ENCODE data around the gene BDH2. TPM values are rescaled to one million over a fixed set of nuclear protein-coding genes. Genes with fewer than 3 reads are reported as not detected.

The BDH2 gene
- total RNA-seq, 6 donors from 2014 or later, result 34.6 to 80.1 (median 56.8) TPM

GRCh38 chr4:103098341-103098740 lies 1.3 kb downstream of the BDH2 start:
- no peaks in the 10 kb centered on the region for H3K9me3 ChIP-seq
- H3K36me3 ChIP-seq, result no peaks in the 10 kb centered on the region
- no peak for TF ChIP-seq POLR2A (IDR thresholded peaks at IDR 0.05)
- no peak for TF ChIP-seq CTCF (IDR thresholded peaks at IDR 0.05)
- TF ChIP-seq EP300 (IDR thresholded peaks at IDR 0.05), result no peak
- no peak for TF ChIP-seq POLR2AphosphoS5 (IDR thresholded peaks at IDR 0.05)
- no peaks in the 10 kb centered on the region for H3K27me3 ChIP-seq
- peak overlapping the region in 2 of 4 donors; percentile 50 to 55 for H3K4me3 ChIP-seq
- ATAC-seq (ENCODE audit: low FRiP score in 2 of 2), result no peak
- peak overlapping the region in 1 of 4 donors; percentile 83 for H3K27ac ChIP-seq
- no peak for DNase-seq
- WGBS, 2 donors, result 69 to 76% methylated on average over 10 of the region's 10 CpGs
- peaks cover 7 to 19% (median 16%) of the 10 kb centered on the region in 4 donors for H3K4me1 ChIP-seq

DNA sequence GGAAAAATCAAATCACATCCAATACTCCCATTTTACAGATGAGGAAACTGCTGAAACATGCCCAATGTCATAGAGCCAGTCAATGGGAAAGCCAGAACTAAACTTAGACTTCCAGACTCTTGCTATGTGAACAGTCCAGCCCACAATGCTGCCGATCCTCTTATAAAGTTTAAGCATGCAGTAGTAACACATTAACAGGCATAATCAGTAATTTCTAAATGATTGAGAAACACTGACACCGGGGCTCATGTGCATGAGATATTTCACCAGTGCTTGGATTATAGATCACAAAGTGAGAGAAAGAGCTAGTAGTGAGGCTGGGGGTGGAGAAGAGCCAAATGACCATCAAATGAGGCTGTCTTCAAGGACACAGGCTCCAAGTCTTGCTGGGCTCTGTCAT lies 2.5 kb downstream of the BDH2 start:
- Histone ChIP-seq H3K27me3 (no peaks in the 10 kb centered on the region), H3K4me1 (peaks cover 7 to 19% (median 18%) of the 10 kb centered on the region in 4 donors), H3K4me3 (no peak overlapping the region), H3K36me3 (no peaks in the 10 kb centered on the region), H3K9me3 (no peaks in the 10 kb centered on the region), H3K27ac (no peak overlapping the region)
- WGBS, 2 donors, result 60 to 61% methylated on average over 2 of the region's 2 CpGs
- ATAC-seq (ENCODE audit: low FRiP score in 2 of 2) (no peak), DNase-seq (no peak)
- TF ChIP-seq POLR2A (IDR thresholded peaks at IDR 0.05), result no peak
- no peak for TF ChIP-seq CTCF (IDR thresholded peaks at IDR 0.05)
- no peak for TF ChIP-seq EP300 (IDR thresholded peaks at IDR 0.05)

GRCh38 chr4:103095080-103095479 lies 4.6 kb downstream of the BDH2 start:
- no peak for ATAC-seq (ENCODE audit: low FRiP score in 2 of 2)
- no peaks in the 10 kb centered on the region for H3K9me3 ChIP-seq
- H3K36me3 ChIP-seq, result peaks cover 0 to 12% (median 8%) of the 10 kb centered on the region in 4 donors
- 87% methylated on average over 3 of the region's 3 CpGs for WGBS, 2 donors
- no peak overlapping the region for H3K4me3 ChIP-seq
- no peak for DNase-seq
- no peaks in the 10 kb centered on the region for H3K27me3 ChIP-seq
- H3K27ac ChIP-seq, result no peak overlapping the region
- TF ChIP-seq POLR2AphosphoS5 (IDR thresholded peaks at IDR 0.05) (no peak), EP300 (IDR thresholded peaks at IDR 0.05) (no peak), POLR2A (IDR thresholded peaks at IDR 0.05) (no peak), CTCF (IDR thresholded peaks at IDR 0.05) (no peak)
- H3K4me1 ChIP-seq, result peaks cover 7 to 19% (median 18%) of the 10 kb centered on the region in 4 donors

- Histone ChIP-seq H3K36me3 (peaks cover 0 to 40% (median 18%) of the 10 kb centered on the region in 4 donors), H3K27ac (no peak overlapping the region), H3K9me3 (no peaks in the 10 kb centered on the region), H3K4me3 (no peak overlapping the region), H3K4me1 (peaks cover 0 to 4% (median 0%) of the 10 kb centered on the region in 4 donors), H3K27me3 (no peaks in the 10 kb centered on the region)
- ATAC-seq (ENCODE audit: low FRiP score in 2 of 2), result no peak
- no peak for DNase-seq
- TF ChIP-seq CTCF (IDR thresholded peaks at IDR 0.05) (no peak), POLR2A (IDR thresholded peaks at IDR 0.05) (no peak), POLR2AphosphoS5 (IDR thresholded peaks at IDR 0.05) (no peak)
These were observed 7.4 kb downstream of the BDH2 start for GRCh38 chr4:103092245-103092644.

DNA sequence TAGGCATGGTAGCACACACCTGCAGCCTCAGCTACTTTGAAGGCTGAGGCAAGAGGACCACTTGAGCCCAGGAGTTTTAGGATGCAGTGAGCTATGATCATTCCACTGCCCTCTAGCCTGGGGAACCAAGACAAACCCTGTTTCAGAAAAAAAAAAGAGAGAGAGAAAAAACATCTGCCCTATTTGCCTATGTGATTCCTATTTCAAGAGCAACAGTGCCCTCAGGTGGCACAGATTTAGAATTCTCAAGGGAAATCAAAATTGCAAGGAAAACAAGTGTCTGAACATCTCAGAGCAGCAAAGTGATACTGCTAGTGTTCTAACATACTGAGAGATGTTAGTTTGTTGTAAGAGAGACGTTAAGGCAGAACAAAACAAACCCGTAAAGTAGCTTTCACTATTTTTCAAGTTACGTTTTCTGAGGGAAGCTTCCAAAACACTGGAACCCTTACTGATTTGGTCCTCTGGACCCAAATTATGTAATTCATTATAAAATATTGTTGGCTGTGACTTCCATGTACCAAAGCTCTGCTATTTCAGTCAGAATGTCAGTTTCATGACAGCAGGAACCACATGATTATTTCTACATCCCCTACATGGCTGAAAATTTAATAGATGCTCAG lies 7.9 kb downstream of the BDH2 start:
- Histone ChIP-seq H3K9me3 (no peaks in the 10 kb centered on the region), H3K36me3 (peaks cover 4 to 45% (median 23%) of the 10 kb centered on the region in 4 donors), H3K4me1 (peaks cover 0 to 4% (median 0%) of the 10 kb centered on the region in 4 donors), H3K27me3 (no peaks in the 10 kb centered on the region), H3K4me3 (no peak overlapping the region), H3K27ac (no peak overlapping the region)
- ATAC-seq (ENCODE audit: low FRiP score in 2 of 2) (peak in 1 of 2 donors; percentile 41), DNase-seq (no peak)
- 65 to 66% methylated on average over 3 of the region's 3 CpGs for WGBS, 2 donors
- TF ChIP-seq POLR2A (IDR thresholded peaks at IDR 0.05) (no peak), CTCF (IDR thresholded peaks at IDR 0.05) (peak in 4 of 6 experiments; percentile 12 to 43 (median 34))

Measured in upper lobe of left lung (tissue), 6 donors.